Adrenal gland (tissue), 12 donors: ENCODE results near the gene DNALI1. TPM values are rescaled to one million over a fixed set of nuclear protein-coding genes. Genes with fewer than 3 reads are reported as not detected.

ENCODE experiments used
- DNase-seq, 7 donors: peaks; one replicate each; pipeline ENCODE4 v3.0.0-alpha.2; 2019 to 2020
- H3K27ac ChIP-seq, 5 donors: fragments of 200-600 bp; sonication (generic) in 4 of 5; 1 replicate in 3 of 5; 2 replicates in 2 of 5; pipeline versions ENCODE4 v1.5.1 to v1.8.0; 2016 to 2020; ENCODE audit warnings: mild to moderate bottlenecking in 1 of 5
- H3K27me3 ChIP-seq: fragments of 200-600 bp; 2 replicates; pipeline ENCODE4 v1.8.0; 2021
- H3K36me3 ChIP-seq, 2 donors: fragments of 200-600 bp; replicated peaks in 1 of 2; 1 replicate in 1 of 2; 2 replicates in 1 of 2; pipeline versions ENCODE4 v1.5.1 to v1.8.0; 2018 to 2022
- H3K4me1 ChIP-seq, 2 donors: fragments of 200-600 bp; replicated peaks in 1 of 2; 1 replicate in 1 of 2; 2 replicates in 1 of 2; pipeline versions ENCODE4 v1.5.1 to v1.8.0; 2018 to 2021
- H3K4me3 ChIP-seq, 4 donors: fragments of 200-600 bp; sonication (generic) in 3 of 4; one replicate each; pipeline ENCODE4 v1.5.1; 2016 to 2018
- H3K9me3 ChIP-seq, 3 donors: fragments of 200-600 bp; sonication (generic) in 1 of 3; replicated peaks in 1 of 3; 1 replicate in 2 of 3; 2 replicates in 1 of 3; pipeline versions ENCODE4 v1.5.1 to v1.8.0; 2016 to 2021
- CTCF ChIP-seq, 6 experiments: fragments of 450-650 bp in 4 of 6; fragments of 200-600 bp in 2 of 6; sonication (generic) in 1 of 6; IDR thresholded peaks; 1 replicate in 5 of 6; 2 replicates in 1 of 6; pipeline versions ENCODE4 v1.5.1 to v1.8.0; 2016 to 2021; ENCODE audit warnings: antibody characterized with exemption in 6 of 6, mild to moderate bottlenecking in 2 of 6, moderate library complexity in 1 of 6
- POLR2A ChIP-seq, 2 donors: fragments of 450-650 bp; IDR thresholded peaks; one replicate each; pipeline ENCODE4 v1.6.1; 2017; ENCODE audit warnings: antibody characterized with exemption in 2 of 2, mild to moderate bottlenecking in 2 of 2, moderate library complexity in 1 of 2
- WGBS, 4 donors: extraction: QIAGEN DNeasy Blood & Tissue Kit in 2 of 4; methylation state at CpG; one replicate each; pipeline versions ENCODE4 v1.1.5 to v1.1.7; 2013 to 2017; 5-methylcytosine and 5-hydroxymethylcytosine counted together
- intact Hi-C, 2 donors: fragments of 100-400 bp; cut with DNase I; formaldehyde crosslinking; loops; one replicate each; pipeline versions ENCODE4 v1.14.1 to v1.15.0; 2022 to 2023
- polyA plus RNA-seq, 3 donors: library from polyadenylated mRNA; stranded (reverse); fragments of 200-250 nt in 2 of 3; fragments of 350-450 nt in 1 of 3; fragmentation: Illumina TruSeq in 1 of 3; extraction: RNeasy Lipid Tissue Mini Kit (QIAGEN cat#74804) in 1 of 3; gene quantifications; one replicate each; pipeline ENCODE4 v1.2.3, GENCODE V29; 2013 to 2014
- total RNA-seq, 9 donors: library from RNA; depleted of rRNA in 4 of 9; stranded (reverse); fragments of >200 nt in 4 of 9; fragments of 120-200 nt in 1 of 9; fragmentation: NEBNext Ultra II Directional in 1 of 9; extraction: Animal tissue kit (Norgen Biotek cat#: 25700) in 1 of 9; gene quantifications; one replicate each; pipeline versions ENCODE4 v1.1.0 to v1.2.4, GENCODE V29; 2013 to 2023
- donor health status: healthy with polysubstance abuse.
- donor health status: Bipolar disorder and iron deficiency.
- donor health status: DM: yes; HTN: yes; CAD: no.
- donor health status: DM: no; HTN: no; CAD: no.
- donor health status: DM: no; HTN: no; CAD: no.
- donor health status: DM: yes; HTN: yes; CAD: no.

Gene DNALI1
- total and polyA plus RNA-seq, 12 donors, result 6.1 to 41.6 (median 15.7) TPM

- no peaks in the 10 kb centered on the region for H3K27me3 ChIP-seq
- WGBS, 4 donors, result 94 to 97% (median 95%) methylated on average over 18 to 21 of the region's 21 CpGs
- H3K27ac ChIP-seq, result no peak overlapping the region
- TF ChIP-seq CTCF (IDR thresholded peaks at IDR 0.05) (peak in 4 of 6 experiments; percentile 19 to 38 (median 22)), POLR2A (IDR thresholded peaks at IDR 0.05) (no peak)
- peaks cover 9% of the 10 kb centered on the region in 2 donors for H3K4me1 ChIP-seq
- no peak for DNase-seq
- H3K9me3 ChIP-seq, result no peaks in the 10 kb centered on the region
- no peak overlapping the region for H3K4me3 ChIP-seq
- intact Hi-C loops, result no loop called here
- peaks cover 0 to 21% of the 10 kb centered on the region in 2 donors for H3K36me3 ChIP-seq
These were observed 4.7 kb downstream of the DNALI1 start for GRCh38 chr1:37561133-37562132.

- DNase-seq, result no peak
- no peaks in the 10 kb centered on the region for H3K27me3 ChIP-seq
- no peaks in the 10 kb centered on the region for H3K9me3 ChIP-seq
- no peaks in the 10 kb centered on the region for H3K4me1 ChIP-seq
- WGBS, 4 donors, result 94 to 100% (median 96%) methylated on average over 1 of the region's 1 CpG
- no peak overlapping the region for H3K4me3 ChIP-seq
- intact Hi-C loops, result no loop called here
- peaks cover 0 to 37% of the 10 kb centered on the region in 2 donors for H3K36me3 ChIP-seq
- no peak for TF ChIP-seq CTCF (IDR thresholded peaks at IDR 0.05)
- no peak for TF ChIP-seq POLR2A (IDR thresholded peaks at IDR 0.05)
- H3K27ac ChIP-seq, result no peak overlapping the region
These were observed 6.2 kb downstream of the DNALI1 start for GRCh38 chr1:37562984-37563383.

- no peak for DNase-seq
- no peaks in the 10 kb centered on the region for H3K27me3 ChIP-seq
- no peak for TF ChIP-seq POLR2A (IDR thresholded peaks at IDR 0.05)
- no peak overlapping the region for H3K27ac ChIP-seq
- intact Hi-C loops, result no loop called here
- H3K36me3 ChIP-seq, result peaks cover 0 to 56% of the 10 kb centered on the region in 2 donors
- no peaks in the 10 kb centered on the region for H3K4me1 ChIP-seq
- H3K4me3 ChIP-seq, result no peak overlapping the region
- no peaks in the 10 kb centered on the region for H3K9me3 ChIP-seq
These were observed 8.2 kb downstream of the DNALI1 start for GRCh38 chr1:37564892-37565291.

GRCh38 chr1:37567023-37567422 lies 10.3 kb downstream of the DNALI1 start:
- intact Hi-C loops, result no loop called here
- no peak overlapping the region for H3K27ac ChIP-seq
- no peaks in the 10 kb centered on the region for H3K4me1 ChIP-seq
- DNase-seq, result no peak
- TF ChIP-seq CTCF (IDR thresholded peaks at IDR 0.05) (no peak), POLR2A (IDR thresholded peaks at IDR 0.05) (no peak)
- no peaks in the 10 kb centered on the region for H3K9me3 ChIP-seq
- no peaks in the 10 kb centered on the region for H3K27me3 ChIP-seq
- 81 to 87% (median 84%) methylated on average over 3 of the region's 3 CpGs for WGBS, 4 donors
- H3K36me3 ChIP-seq, result peaks cover 0 to 75% of the 10 kb centered on the region in 2 donors
- no peak overlapping the region for H3K4me3 ChIP-seq
